Stimulated activated CD4-positive, alpha-beta T cell treated with anti-CD3 and anti-CD28 coated beads, Interleukin-4, amount 100 ng/mL, for 48 hours (primary cell): ENCODE data around the gene FAM3B.

Source experiments
- DNase-seq, 2 donors: peaks; one replicate each; pipeline ENCODE4 v3.0.0-alpha.2; 2020; ENCODE audit warnings: low read depth in 2 of 2

The FAM3B gene

GRCh38 chr21:41319273-41319672 is 2.7 kb downstream of the FAM3B start:
- no peak for DNase-seq

- DNase-seq: no peak
These were observed 4.8 kb downstream of the FAM3B start for GRCh38 chr21:41321211-41321907.

DNA sequence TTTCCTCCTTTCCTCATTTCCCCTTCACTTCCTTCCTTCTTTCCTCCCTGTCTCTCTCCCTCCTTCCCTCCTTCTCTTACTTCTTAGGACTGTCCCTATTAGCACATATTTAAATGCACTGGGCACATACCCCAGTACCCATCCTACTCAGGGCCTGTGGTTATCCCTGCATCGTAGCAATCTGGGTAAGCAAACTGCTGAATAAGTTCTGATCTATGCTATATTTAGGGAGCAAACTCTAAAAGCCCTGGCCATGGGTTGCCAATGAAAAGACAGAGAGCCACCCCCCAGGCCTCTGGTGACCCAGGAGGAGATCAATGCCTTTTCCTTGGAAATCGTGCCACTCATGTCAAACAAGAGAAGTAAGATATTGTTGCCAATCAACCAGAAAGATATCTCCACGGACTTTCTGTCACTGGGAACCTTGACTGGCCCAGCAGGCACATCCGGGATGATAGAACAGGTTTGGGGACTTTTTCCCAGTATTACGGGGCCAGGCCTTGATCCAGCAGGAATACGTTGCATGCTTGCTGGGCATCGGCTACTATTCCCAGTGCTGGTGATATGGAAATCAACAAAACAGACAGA is 5.4 kb downstream of the FAM3B start:
- no peak for DNase-seq

- DNase-seq: no peak
These were observed 6.1 kb downstream of the FAM3B start for GRCh38 chr21:41322496-41323382.

- no peak for DNase-seq
These were observed 8.7 kb downstream of the FAM3B start for GRCh38 chr21:41325138-41325912.

- DNase-seq: no peak
These were observed 9.9 kb downstream of the FAM3B start for GRCh38 chr21:41326414-41327080.

- DNase-seq: no peak
These were observed 11.2 kb downstream of the FAM3B start for GRCh38 chr21:41327753-41328152.

- DNase-seq: no peak
These were observed 12.3 kb downstream of the FAM3B start for GRCh38 chr21:41328660-41329607.

DNA sequence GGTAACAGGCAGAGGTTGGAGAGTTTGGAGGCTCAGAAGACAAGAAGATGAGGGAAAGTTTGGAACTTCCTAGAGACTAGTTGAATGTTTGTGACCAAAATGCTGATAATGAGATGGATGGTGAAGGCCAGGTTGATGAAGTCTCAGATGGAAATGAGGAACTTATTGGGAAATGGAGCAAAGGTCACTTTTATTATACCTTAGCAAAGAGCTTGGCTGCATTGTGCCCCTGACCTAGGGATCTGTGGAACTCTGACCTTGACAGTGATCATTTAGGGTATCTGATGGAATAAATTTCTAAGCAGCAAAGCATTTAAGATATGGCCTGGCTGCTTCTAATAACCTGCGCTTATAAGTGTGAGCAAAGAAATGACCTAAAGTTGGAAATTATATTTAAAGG is 17.2 kb downstream of the FAM3B start:
- no peak for DNase-seq

DNA sequence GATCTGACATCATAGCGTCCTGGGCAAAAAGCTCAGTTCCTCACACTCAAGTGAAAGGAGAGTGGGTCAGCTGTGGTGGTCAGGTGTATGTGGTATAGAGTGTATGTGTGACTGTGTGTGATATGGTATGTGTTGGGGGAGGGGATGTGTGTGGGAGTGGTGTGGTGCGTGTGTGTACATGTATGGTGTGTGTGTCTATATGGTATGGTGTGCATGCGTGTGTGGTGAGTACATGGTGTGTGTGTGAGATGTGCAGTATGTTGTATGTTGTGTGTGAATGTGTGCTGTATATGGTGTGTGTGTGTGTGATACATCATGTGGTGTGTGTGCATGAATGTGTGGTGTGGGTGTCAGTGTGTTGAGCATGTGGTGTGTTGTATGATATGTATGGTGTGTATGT is 20.9 kb downstream of the FAM3B start:
- no peak for DNase-seq

GRCh38 chr21:41338455-41338854 is 21.9 kb downstream of the FAM3B start:
- no peak for DNase-seq

- DNase-seq: no peak
These were observed 25.4 kb downstream of the FAM3B start for GRCh38 chr21:41342035-41342434.

- no peak for DNase-seq
These were observed 27.5 kb downstream of the FAM3B start for GRCh38 chr21:41344146-41344545.

DNA sequence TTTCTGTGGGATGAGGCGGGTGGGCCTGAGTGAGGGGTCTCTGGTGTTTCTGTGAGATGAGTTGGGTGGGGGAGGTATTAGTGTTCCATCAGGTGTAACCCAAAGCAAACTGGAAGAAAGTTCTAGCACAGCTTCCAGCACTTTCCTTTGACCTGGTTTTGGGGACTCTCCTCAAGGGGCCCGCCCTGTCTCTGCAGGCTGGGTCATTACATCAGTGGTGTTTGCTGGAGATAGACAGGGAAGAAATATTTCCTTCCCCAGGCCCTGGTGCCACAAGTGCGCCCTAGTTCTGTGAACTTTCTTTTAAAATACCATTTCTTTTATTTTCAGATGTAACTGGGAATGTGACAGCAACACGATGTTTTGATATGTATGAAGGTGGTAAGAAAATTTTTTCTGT is 28.8 kb downstream of the FAM3B start:
- DNase-seq: no peak

DNA sequence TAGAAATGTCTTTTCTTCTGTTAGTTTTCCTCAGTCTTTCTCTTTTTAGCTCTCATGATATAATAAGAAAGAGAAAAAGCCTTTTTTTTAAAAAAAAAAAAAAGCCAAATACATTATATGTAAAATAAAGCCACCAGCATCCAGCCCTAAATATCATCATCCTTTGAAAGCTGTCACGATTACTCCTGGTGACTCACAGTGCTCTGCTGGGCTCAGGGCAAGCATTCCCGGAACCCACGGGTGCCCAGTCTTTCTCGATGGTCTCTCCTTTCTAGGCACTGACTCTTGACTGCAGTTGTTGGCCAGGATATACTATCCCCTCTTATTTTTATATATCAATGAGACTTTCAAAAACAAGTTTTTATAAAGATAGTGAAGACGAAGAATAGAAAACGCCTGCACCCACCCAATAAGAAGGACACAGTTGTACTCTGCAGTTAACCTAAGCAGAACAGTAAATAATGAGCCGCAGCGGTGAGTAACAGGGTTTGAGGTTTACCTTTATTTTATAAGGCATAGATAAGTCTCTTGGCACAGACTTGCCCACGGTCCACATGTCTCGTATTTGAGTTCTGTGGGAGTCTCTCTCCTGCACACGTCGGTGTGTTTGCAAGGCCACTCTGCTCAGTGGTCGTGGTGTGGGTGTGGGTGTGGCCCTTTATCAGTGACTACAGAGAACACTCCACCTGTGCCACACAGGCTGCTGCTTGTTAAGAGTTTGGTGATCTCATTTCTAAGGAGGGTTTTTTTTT is 29.5 kb downstream of the FAM3B start:
- DNase-seq: no peak

GRCh38 chr21:41346758-41347157 is 30.2 kb downstream of the FAM3B start:
- DNase-seq: no peak

- DNase-seq: no peak
These were observed 31.8 kb downstream of the FAM3B start for GRCh38 chr21:41348434-41348833.

DNA sequence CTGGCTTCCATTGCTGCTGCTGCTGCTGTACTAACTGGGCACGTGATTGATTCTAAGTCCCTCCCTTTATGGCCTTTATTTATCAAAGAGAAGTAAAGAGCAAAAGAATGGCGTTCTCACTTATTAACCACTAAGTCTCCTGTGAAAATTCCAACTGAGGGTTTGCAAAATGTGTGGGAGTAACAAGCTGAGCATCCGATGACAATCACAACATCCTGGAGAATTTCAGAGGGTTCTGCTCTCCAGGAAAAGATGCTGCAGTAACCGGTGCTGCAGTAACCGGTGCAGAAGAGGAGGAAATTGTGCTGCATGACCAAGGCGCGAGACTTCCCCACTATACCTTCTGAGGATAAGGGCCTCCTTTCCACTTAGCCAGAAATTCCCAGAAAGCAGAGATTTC is 32.5 kb downstream of the FAM3B start:
- DNase-seq: no peak

- DNase-seq: no peak
These were observed 33.2 kb downstream of the FAM3B start for GRCh38 chr21:41349619-41350390.
